NCI-H460 (cell line): ENCODE data around the gene TRIM69. TPM values are rescaled to one million over a fixed set of nuclear protein-coding genes. Genes with fewer than 3 reads are reported as not detected.

ENCODE experiments used
- DNase-seq: peaks from one replicate; pipeline ENCODE4 v3.0.0-alpha.2; 2016; ENCODE audit warnings: low read depth; ENCODE audit errors: extremely low read depth
- small RNA-seq, 2 experiments: library from RNA; depleted of rRNA; stranded (forward); fragments of <200 nt; gene quantifications; one replicate each; pipeline ENCODE3, GENCODE V24; 2014
- total RNA-seq: library from RNA; depleted of rRNA; stranded (reverse); fragments of >200 nt; shearing (Covaris generic); gene quantifications from 2 replicates; pipeline ENCODE4 v1.2.3, GENCODE V29; 2014; rRNA removed

Gene TRIM69
- total RNA-seq, 1 experiment from 2014 or later: 10.0 TPM

DNA sequence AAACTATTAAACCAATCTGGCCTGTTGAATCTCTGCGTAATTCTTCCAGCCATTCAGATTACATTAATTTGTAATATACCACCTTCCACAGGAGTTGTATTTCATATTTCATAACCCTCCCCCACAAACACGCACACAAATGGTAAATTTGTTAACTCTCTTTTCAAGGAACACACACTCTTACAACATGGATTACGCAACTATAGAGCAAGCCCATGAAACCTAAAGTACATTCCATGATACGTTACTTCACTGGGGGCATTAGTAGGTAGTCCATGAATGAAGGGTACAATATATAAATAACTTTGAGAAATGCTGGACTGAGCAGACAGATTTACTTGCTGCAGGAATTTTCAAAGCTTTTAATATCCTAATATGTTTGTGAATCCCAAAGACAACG, 65.0 kb downstream of the TRIM69 start:
- no peak for DNase-seq

DNA sequence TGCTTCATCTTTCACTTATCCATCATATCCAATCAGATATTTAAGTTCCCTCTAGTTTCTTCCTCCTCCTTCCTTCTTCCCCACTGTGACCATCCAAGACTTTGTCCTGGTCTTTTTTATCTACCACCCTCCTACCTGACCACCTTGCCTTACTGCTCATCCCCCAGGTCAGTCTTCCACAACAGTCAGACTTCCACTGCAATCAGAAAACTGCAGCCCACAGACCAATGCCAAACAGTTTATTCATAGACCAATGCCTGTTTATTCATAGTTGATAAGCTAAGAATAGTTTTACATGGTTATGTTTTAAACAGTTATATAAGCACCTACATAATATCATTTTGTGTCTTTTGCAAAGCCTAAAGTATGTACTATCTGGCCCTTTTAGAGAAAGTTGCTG, 65.5 kb downstream of the TRIM69 start:
- no peak for DNase-seq

DNA sequence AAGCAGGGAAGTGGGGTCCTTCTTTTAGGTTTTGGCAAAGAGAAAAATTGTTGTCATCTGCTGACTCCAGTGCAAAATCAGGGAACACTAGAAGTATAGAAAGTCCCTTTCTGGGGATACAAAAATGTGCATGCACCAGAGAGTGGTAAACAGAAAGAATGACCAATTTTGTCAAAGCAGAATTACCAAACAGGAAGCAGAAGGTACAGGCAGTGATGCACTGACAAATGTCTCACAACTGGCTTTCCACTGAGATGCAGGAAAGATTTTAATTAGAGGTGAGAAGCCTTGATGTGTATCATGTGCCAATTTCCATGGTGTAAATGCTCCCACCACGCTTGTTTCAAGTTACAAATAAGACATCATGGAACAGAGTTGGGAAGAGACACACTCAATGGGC, 66.0 kb downstream of the TRIM69 start:
- DNase-seq: no peak

DNA sequence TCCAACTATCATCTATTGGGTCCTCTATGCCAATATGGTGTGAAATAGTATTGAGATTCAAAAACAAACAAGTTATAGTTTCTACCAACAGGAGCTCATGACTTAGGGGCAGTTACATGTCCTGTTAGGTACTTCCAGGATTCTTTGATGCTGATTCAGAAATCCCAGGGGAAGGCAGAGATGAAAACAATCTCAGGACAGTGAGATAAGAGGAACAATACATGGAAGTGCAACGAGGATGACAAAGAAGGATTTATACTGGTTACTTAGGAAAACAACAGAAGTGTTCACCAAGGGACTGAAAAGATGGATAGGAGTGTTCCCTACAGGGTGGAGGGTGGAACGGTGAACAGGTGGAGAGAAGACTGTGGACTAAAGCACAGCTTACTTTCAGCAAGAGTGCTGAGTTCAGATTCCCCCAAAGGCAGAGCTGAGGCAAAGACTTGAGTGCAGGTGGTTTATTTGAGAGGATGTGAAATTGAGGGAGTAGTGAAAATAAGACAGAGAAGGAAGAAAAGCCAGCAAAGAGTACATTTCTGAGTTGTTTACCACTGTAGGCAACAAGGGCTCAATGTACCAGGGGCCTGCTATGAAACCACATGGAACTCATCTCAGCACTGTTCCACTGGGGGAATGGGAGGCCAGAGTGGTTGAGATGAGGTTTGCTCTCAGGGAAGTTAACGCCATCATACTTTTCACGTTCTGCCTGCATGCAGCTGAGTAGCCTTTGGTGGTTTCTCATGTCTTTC, 68.1 kb downstream of the TRIM69 start:
- DNase-seq: no peak

- DNase-seq: no peak
Observed at GRCh38 chr15:44808557-44808956, 72.2 kb downstream of the TRIM69 start.

DNA sequence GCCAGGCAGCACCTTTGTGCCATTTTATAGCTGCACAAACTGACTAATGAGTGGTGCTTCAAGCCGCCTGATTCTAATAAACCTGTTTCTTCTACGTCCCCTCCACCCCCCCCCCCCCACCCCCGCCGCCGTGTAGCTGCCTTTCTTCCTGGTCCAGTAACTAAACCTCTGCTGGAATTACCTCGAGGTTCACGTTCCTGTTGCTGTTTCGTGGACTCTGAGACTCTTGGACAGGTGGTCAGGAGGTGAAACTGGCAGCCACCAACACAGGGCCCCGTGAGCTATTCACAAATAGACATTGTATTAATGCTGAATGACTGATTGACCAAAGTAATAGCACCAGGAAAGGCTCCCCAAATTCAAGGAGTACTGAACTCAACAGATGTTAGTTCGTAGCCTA, 73.9 kb downstream of the TRIM69 start:
- no peak for DNase-seq

- no peak for DNase-seq
Observed at GRCh38 chr15:44811337-44811736, 75.0 kb downstream of the TRIM69 start.

GRCh38 chr15:44812029-44812517, 75.7 kb downstream of the TRIM69 start:
- no peak for DNase-seq

GRCh38 chr15:44813231-44813630, 76.9 kb downstream of the TRIM69 start:
- peak; percentile 5 for DNase-seq

Small RNA genes lying within 50 kb of the gene (small RNA-seq; reads per million reads assigned to genes)
- gene RF00019: 0 reads per million in 2 experiments

Other genes starting within 250 kb of the TRIM69 start
- gene EIF3J, start 199.4 kb upstream of the TRIM69 start, total RNA-seq: 48.6 and 61.8 TPM in 2 replicates
- 59.0 and 64.2 TPM in 2 replicates for gene SPG11, start 72.9 kb upstream of the TRIM69 start, total RNA-seq
- 0.15 TPM in 1 of 2 replicates, not detected in the other for gene PATL2, start 25.2 kb upstream of the TRIM69 start, total RNA-seq
- gene B2M, start 25.0 kb upstream of the TRIM69 start, total RNA-seq: 2,024 and 2,095 TPM in 2 replicates
- not detected in 2 replicates for gene TERB2, start 220.2 kb downstream of the TRIM69 start, total RNA-seq